ENCODE measurements around the gene SHE. TPM values are rescaled to one million over a fixed set of nuclear protein-coding genes. Genes with fewer than 3 reads are reported as not detected.

SHE gene
- polyA plus RNA-seq, 1 experiment: not detected

GRCh38 chr1:154495496-154496273 is 6.5 kb downstream of the SHE start:
- DNase-seq (ENCODE audit: low read depth): no peak
- no peak for TF ChIP-seq CTCF (IDR thresholded peaks at IDR 0.05; ENCODE audit: insufficient read depth, low read depth, low read length)
- H3K27me3 ChIP-seq (ENCODE audit: control insufficient read depth, insufficient read depth, low read length): peaks cover 42% of the 10 kb centered on the region
- H3K4me3 ChIP-seq (ENCODE audit: low read depth, low read length): no peak overlapping the region
- ChIA-PET CTCF (interaction anchor here (0.8 to 0.9 kb wide), 2 partner anchors 13 to 16 kb away, joined by 3 read pairs; no protein-coding TSS in a partner anchor), POLR2A (no interaction called here)
- no peaks in the 10 kb centered on the region for H3K36me3 ChIP-seq (ENCODE audit: control insufficient read depth, insufficient read depth, low read length)

GRCh38 chr1:154493276-154493675 is 8.9 kb downstream of the SHE start:
- no peak overlapping the region for H3K4me3 ChIP-seq (ENCODE audit: low read depth, low read length)
- no peak for DNase-seq (ENCODE audit: low read depth)
- no peak for TF ChIP-seq CTCF (IDR thresholded peaks at IDR 0.05; ENCODE audit: insufficient read depth, low read depth, low read length)
- H3K36me3 ChIP-seq (ENCODE audit: control insufficient read depth, insufficient read depth, low read length): no peaks in the 10 kb centered on the region
- H3K27me3 ChIP-seq (ENCODE audit: control insufficient read depth, insufficient read depth, low read length): peaks cover 31% of the 10 kb centered on the region
- POLR2A ChIA-PET: no interaction called here
- CTCF ChIA-PET: interaction anchor here (0.9 to 1.4 kb wide), 2 partner anchors 14 to 55 kb away, joined by 3 read pairs; no protein-coding TSS in a partner anchor

- ChIA-PET CTCF (interaction anchor here (1.1 to 1.4 kb wide), 3 partner anchors 11 to 54 kb away, joined by 3 to 5 read pairs (median 4); no protein-coding TSS in a partner anchor), POLR2A (no interaction called here)
- no peak for DNase-seq (ENCODE audit: low read depth)
- no peaks in the 10 kb centered on the region for H3K36me3 ChIP-seq (ENCODE audit: control insufficient read depth, insufficient read depth, low read length)
- no peak for TF ChIP-seq CTCF (IDR thresholded peaks at IDR 0.05; ENCODE audit: insufficient read depth, low read depth, low read length)
- H3K27me3 ChIP-seq (ENCODE audit: control insufficient read depth, insufficient read depth, low read length): peaks cover 31% of the 10 kb centered on the region
- H3K4me3 ChIP-seq (ENCODE audit: low read depth, low read length): no peak overlapping the region
Measured at GRCh38 chr1:154492115-154492514, 10.1 kb downstream of the SHE start.

GRCh38 chr1:154490317-154490716 is 11.9 kb downstream of the SHE start:
- CTCF ChIA-PET: interaction anchor here (0.6 to 2.9 kb wide), 4 partner anchors 10 to 36 kb away, joined by 3 to 14 read pairs (median 4); no protein-coding TSS in a partner anchor

More at GRCh38 chr1:154490317-154490716, 11.9 kb downstream of the SHE start:
- peaks cover 30% of the 10 kb centered on the region for H3K27me3 ChIP-seq (ENCODE audit: control insufficient read depth, insufficient read depth, low read length)
- H3K4me3 ChIP-seq (ENCODE audit: low read depth, low read length): no peak overlapping the region
- no peak for DNase-seq (ENCODE audit: low read depth)
- TF ChIP-seq CTCF (IDR thresholded peaks at IDR 0.05; ENCODE audit: insufficient read depth, low read depth, low read length): no peak
- POLR2A ChIA-PET: no interaction called here
- H3K36me3 ChIP-seq (ENCODE audit: control insufficient read depth, insufficient read depth, low read length): no peaks in the 10 kb centered on the region
